GM10248 (cell line): ENCODE measurements around the gene SNUPN.

Source experiments
- CTCF ChIA-PET: fragments of 300-600 bp; sonication (Branson Sonifier 250); formaldehyde crosslinking; extraction: SDS; loops from one replicate; lab custom pipeline; 2021; ENCODE audit warnings: antibody characterized with exemption; lab: Yijun Ruan, JAX
- POLR2A ChIA-PET: fragments of 350-650 bp; sonication (Branson Sonifier 250); formaldehyde crosslinking; extraction: SDS; loops from one replicate; lab custom pipeline; 2020; ENCODE audit warnings: antibody characterized with exemption; lab: Yijun Ruan, JAX
- DNase-seq: peaks from one replicate; pipeline ENCODE4 v3.0.0; 2012; ENCODE audit errors: extremely low spot score
- TF ChIP-seq, protein P1 (sequence below): IDR thresholded peaks from 2 replicates; pipeline ENCODE4 v1.5.1; 2012; ENCODE audit warnings: mild to moderate bottlenecking, low read depth; ENCODE audit errors: extremely low read depth, missing control alignments, control extremely low read depth

Gene SNUPN

DNA sequence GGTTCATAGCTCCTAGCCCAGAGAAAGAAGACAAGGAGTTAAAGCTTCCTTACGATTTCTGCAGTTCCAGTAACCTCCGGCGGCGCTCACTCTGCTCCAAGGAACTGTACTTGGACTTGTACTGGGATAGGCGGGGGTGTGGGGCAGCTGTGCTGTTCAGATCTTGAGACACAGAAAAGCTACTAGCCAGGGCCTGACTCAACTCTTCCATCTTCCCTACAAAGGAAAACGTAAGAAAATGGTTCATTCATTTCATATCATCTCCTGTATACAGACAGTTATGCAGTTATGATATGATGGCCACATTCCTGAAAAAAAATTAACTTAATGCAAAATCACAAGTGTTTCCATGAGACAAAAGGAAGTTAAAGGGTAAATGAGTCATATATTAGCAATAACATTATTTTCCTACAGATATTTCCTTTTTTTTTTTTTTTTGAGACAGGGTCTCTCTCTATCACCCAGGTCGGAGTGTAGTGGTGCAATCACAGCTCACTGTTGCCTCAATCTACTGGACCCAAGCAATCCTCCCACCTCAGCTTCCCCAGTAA lies 4.6 kb downstream of the SNUPN start:
- POLR2A ChIA-PET = interaction anchor here (0.6 kb wide), 1 partner anchor 18 kb away, joined by 3 read pairs; no protein-coding TSS in a partner anchor
- TF ChIP-seq, protein P1, sequence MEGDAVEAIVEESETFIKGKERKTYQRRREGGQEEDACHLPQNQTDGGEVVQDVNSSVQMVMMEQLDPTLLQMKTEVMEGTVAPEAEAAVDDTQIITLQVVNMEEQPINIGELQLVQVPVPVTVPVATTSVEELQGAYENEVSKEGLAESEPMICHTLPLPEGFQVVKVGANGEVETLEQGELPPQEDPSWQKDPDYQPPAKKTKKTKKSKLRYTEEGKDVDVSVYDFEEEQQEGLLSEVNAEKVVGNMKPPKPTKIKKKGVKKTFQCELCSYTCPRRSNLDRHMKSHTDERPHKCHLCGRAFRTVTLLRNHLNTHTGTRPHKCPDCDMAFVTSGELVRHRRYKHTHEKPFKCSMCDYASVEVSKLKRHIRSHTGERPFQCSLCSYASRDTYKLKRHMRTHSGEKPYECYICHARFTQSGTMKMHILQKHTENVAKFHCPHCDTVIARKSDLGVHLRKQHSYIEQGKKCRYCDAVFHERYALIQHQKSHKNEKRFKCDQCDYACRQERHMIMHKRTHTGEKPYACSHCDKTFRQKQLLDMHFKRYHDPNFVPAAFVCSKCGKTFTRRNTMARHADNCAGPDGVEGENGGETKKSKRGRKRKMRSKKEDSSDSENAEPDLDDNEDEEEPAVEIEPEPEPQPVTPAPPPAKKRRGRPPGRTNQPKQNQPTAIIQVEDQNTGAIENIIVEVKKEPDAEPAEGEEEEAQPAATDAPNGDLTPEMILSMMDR = no peak
- CTCF ChIA-PET = no interaction called here
- no peak for DNase-seq

DNA sequence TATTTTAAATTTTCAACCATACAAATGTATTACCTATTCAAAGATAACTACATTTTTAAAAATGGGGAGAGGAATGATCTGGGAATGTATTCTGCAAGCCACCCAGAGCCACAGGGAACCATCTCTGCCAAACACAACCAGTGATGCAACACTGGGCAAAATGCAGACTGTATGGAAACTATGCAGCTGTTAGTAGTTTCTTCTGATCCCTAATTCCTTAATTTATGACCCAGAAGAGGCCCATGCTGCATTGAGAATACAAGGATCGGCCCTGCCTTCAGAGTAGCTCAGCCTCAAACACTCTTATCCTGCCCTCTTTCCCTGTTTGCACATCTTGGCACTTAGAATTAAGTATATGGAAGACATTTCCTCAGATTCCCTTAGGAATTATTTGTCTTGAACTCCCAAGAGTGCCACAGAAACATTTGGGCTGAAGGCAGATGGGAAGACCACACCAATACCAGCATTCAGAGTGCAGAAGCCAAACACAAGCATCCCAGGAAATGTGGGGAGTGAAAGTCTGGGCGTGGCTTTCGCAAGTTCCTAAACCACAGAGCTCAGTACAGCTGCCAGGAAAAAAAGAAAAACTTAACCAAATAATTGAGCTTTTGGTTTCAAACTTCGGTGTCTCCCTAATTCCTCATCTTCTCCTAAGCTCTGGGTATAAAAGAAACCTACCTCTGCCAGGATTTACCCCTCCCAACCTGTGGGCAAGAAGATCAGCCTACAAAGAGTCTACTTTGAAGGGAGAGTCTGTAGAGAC lies 5.3 kb downstream of the SNUPN start:
- ChIA-PET CTCF (no interaction called here), POLR2A (interaction anchor here (0.6 kb wide), 1 partner anchor 28 kb away, joined by 4 read pairs; the partner anchor contains the start of gene SNX33)
- TF ChIP-seq, protein P1 = no peak
- no peak for DNase-seq

DNA sequence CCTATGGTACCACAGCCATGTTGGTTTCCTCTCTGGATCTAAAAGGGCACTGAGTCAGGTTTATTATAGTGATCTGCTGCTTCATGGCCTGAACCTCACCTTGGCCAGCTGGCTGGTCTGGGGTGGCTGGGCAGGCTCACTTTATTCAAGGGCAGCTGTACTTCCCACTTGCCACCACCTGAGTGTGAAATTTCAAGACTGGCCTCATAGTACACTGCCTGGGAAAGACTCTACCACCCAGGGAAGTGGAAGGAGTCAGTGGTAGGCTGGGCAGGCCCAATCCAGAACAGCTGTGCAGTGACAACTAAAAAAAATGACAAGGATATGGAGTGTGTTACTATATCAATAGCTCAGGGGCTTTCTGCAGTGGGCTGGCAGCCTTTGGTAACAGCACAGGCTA lies 8.8 kb downstream of the SNUPN start:
- ChIA-PET CTCF (interaction anchor here (1.0 to 1.4 kb wide), 4 partner anchors 9 to 39 kb away, joined by 3 to 5 read pairs (median 4); partner anchors contain the start of gene SNUPN), POLR2A (no interaction called here)
- no peak for DNase-seq
- TF ChIP-seq, protein P1 = no peak

DNA sequence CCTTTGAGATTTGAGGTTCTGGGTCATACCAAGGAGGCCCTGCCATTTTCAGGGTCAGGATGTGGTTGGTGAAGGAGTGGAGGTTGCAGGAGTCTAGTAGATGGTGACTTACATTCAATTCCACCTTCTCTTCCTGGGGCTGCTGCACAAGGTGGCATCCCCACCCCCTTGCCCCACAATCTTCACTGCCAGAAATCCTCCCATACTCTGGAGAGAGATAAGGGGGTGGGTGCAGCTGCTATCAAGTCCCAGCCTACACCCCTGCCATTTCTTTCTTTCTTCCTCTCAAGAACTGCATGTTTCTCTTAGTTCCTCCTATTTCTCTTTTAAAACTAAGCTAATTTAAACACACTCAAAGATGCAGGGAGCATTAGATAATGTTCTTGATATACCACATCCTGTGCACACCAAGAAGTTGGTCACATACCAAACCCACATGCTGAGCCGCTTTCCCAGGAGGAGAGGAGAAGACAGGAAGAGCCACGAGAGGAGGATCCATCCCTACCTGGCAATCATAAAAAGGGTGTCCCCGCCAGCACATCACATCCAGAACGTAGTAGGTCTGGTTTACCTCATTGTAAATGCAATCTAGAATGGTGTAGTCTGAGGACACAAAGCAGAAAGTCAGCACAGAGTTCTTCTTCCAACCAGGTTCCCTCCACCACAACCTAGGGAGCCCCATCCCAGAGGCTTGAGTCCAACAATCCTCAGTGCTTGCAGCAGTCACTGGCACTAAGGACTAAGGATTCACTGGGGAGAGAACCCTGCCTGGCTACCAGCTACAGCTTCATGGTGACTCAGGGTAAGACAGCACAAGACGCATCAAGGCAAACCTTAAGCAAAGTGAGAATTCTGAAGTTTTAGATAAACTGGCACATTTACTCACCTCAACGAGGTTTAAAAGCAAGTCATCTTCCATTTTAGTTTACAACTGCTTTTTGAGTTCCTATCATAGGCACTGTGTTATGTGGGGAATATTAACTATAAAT lies 18.5 kb downstream of the SNUPN start:
- ChIA-PET POLR2A (interaction anchor here (0.5 kb wide), 1 partner anchor 89 kb away, joined by 3 read pairs; no protein-coding TSS in a partner anchor), CTCF (interaction anchor here (2.7 kb wide), 1 partner anchor 9 kb away, joined by 16 read pairs; no protein-coding TSS in a partner anchor)
- TF ChIP-seq, protein P1 = no peak
- DNase-seq = no peak

DNA sequence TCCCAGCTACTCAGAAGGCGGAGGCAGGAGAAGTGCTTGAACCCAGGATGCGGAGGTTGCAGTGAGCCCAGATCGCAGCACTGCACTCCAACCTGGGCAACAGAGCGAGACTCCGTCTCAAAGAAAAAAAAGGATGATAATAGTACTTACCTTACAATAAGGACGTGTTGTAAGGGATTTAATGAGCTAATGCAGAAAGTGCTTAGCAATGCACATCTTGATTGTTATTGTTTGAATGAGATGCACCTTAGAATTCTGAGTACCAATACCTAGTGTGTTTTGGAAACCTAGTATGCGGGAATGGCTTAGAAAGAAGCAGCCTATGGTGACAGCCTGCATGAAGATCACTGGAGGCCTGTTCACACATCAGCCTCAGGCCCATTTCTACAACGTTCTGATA lies 19.5 kb downstream of the SNUPN start:
- ChIA-PET CTCF (interaction anchor here (1.3 kb wide), 1 partner anchor 208 kb away, joined by 3 read pairs; no protein-coding TSS in a partner anchor), POLR2A (no interaction called here)
- TF ChIP-seq, protein P1 = no peak
- DNase-seq = no peak

DNA sequence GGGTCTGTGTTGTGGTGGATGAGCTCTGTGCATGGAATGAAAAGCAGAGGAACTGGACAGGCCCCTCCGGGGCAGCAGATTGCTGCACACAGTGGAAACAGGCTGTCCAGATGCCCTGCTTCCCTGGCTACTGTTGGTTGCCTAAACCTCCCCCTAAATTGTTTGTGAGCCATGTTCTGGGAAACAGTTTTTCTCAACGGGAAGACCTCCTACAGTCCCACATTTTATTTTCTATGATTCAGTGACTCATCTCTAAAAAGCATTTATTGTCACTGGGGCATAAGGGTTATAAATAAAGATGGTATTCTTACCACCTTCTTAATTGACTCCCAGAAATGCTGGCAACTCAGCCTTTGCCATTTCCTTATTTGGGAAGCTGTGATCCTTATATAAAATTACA lies 26.1 kb downstream of the SNUPN start:
- ChIA-PET CTCF (interaction anchor here (1.4 to 2.8 kb wide), 2 partner anchors 9 to 90 kb away, joined by 3 to 16 read pairs; no protein-coding TSS in a partner anchor), POLR2A (no interaction called here)
- no peak for DNase-seq
- TF ChIP-seq, protein P1 = no peak
